A673 (cell line): ENCODE measurements around the gene RAB33B. TPM values are rescaled to one million over a fixed set of nuclear protein-coding genes. Genes with fewer than 3 reads are reported as not detected.
"Not testable (repeated sequence)": the region's sequence is repeated elsewhere in the genome, so short reads cannot be mapped to it uniquely, and the experiment has no call there.

Source experiments
- BruUV-seq: library from RNA; stranded (reverse); fragments of 400-500 nt; replicated peaks from 2 replicates; lab custom pipeline; 2021; lab: Mats Ljungman, UMichigan
- CTCF ChIA-PET: fragments of 300-600 bp; sonication (Branson Sonifier 250); formaldehyde crosslinking; loops from one replicate; lab custom pipeline; 2022; ENCODE audit warnings: antibody characterized with exemption; lab: Charles Lee
- POLR2A ChIA-PET: fragments of 300-600 bp; sonication (Branson Sonifier 250); formaldehyde crosslinking; loops from one replicate; lab custom pipeline; 2022; ENCODE audit warnings: antibody characterized with exemption; ENCODE audit not compliant: low non-redundant PET; lab: Charles Lee
- DNase-seq: peaks from one replicate; pipeline ENCODE4 v3.0.0-alpha.2; 2015; ENCODE audit warnings: low spot score
- H3K27ac ChIP-seq: fragments of 200-600 bp; sonication (generic); 2 replicates; pipeline ENCODE4 v1.5.1; 2016; ENCODE audit warnings: mixed run types, low read depth, mild to moderate bottlenecking, mixed read lengths, antibody characterized with exemption, low read length; ENCODE audit not compliant: poor library complexity, severe bottlenecking
- H3K27me3 ChIP-seq: fragments of 200-600 bp; sonication (generic); replicated peaks from 2 replicates; pipeline ENCODE4 v1.6.1; 2017; ENCODE audit warnings: mixed run types, low read depth, mild to moderate bottlenecking, mixed read lengths, antibody characterized with exemption, low read length; ENCODE audit not compliant: insufficient read depth, poor library complexity
- H3K36me3 ChIP-seq: fragments of 200-600 bp; sonication (generic); 2 replicates; pipeline ENCODE4 v1.6.1; 2016; ENCODE audit warnings: mixed run types, mild to moderate bottlenecking, mixed read lengths, antibody characterized with exemption, low read length; ENCODE audit not compliant: insufficient read depth, poor library complexity, severe bottlenecking
- H3K4me1 ChIP-seq: fragments of 200-600 bp; sonication (generic); 2 replicates; pipeline ENCODE4 v1.6.1; 2017; ENCODE audit warnings: mixed run types, mild to moderate bottlenecking, mixed read lengths, antibody characterized with exemption, low read length; ENCODE audit not compliant: insufficient read depth, poor library complexity, severe bottlenecking
- H3K4me3 ChIP-seq: fragments of 200-600 bp; sonication (generic); 2 replicates; pipeline ENCODE4 v1.5.1; 2016; ENCODE audit warnings: low read depth, mixed run types, mild to moderate bottlenecking, mixed read lengths, low read length; ENCODE audit not compliant: poor library complexity, severe bottlenecking
- H3K9me3 ChIP-seq: fragments of 200-600 bp; sonication (generic); 2 replicates; pipeline ENCODE4 v1.6.1; 2016; ENCODE audit warnings: mixed run types, low read depth, mild to moderate bottlenecking, mixed read lengths, antibody characterized with exemption, low read length; ENCODE audit not compliant: poor library complexity, severe bottlenecking
- EZH2 ChIP-seq: fragments of 200-600 bp; sonication (generic); IDR thresholded peaks from 2 replicates; pipeline ENCODE4 v1.6.1; 2017; ENCODE audit warnings: borderline replicate concordance, low read depth, mild to moderate bottlenecking, mixed read lengths, antibody characterized with exemption, low read length; ENCODE audit not compliant: poor library complexity, severe bottlenecking
- intact Hi-C: fragments of 100-400 bp; cut with micrococcal nuclease; formaldehyde crosslinking; loops from one replicate; pipeline ENCODE4 v1.10.0; 2022; ENCODE audit not compliant: unreplicated experiment
- total RNA-seq: library from RNA; stranded (reverse); gene quantifications from 2 replicates; pipeline ENCODE4 v1.2.3, GENCODE V29; 2021
- TF ChIP-seq, protein P1 (sequence below): fragments of 300-800, 200-600 bp; sonication (generic); conservative IDR thresholded peaks from 2 replicates; pipeline ENCODE4 v1.5.1; 2017; ENCODE audit warnings: low read depth, mild to moderate bottlenecking, antibody characterized with exemption, low read length, moderate library complexity, mixed read lengths

Gene RAB33B
- total RNA-seq, 1 experiment from 2014 or later: 8.5 TPM

DNA sequence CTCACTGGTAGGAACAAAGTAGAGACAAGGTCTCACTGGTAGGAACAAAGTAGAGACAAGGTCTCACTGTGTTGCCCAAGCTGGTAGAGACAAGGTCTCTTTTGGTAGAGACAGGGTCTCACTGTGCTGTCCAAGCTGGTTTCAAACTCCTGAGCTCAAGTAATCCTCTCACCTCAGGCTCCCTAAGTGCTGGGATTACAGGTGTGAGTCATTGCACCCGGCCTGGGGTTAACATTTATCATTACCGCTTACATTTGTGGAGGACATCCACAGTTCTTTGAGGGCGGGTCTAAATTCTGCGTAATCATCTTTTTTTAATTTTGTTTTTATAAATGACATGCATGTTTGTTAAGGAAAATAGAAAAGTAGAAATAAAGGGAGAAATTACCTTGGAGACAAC is 12.0 kb downstream of the RAB33B start:
- no peak for TF ChIP-seq EZH2
- TF ChIP-seq, protein P1, sequence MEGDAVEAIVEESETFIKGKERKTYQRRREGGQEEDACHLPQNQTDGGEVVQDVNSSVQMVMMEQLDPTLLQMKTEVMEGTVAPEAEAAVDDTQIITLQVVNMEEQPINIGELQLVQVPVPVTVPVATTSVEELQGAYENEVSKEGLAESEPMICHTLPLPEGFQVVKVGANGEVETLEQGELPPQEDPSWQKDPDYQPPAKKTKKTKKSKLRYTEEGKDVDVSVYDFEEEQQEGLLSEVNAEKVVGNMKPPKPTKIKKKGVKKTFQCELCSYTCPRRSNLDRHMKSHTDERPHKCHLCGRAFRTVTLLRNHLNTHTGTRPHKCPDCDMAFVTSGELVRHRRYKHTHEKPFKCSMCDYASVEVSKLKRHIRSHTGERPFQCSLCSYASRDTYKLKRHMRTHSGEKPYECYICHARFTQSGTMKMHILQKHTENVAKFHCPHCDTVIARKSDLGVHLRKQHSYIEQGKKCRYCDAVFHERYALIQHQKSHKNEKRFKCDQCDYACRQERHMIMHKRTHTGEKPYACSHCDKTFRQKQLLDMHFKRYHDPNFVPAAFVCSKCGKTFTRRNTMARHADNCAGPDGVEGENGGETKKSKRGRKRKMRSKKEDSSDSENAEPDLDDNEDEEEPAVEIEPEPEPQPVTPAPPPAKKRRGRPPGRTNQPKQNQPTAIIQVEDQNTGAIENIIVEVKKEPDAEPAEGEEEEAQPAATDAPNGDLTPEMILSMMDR: no peak
- H3K27me3 ChIP-seq: no peaks in the 10 kb centered on the region
- no peak for DNase-seq
- H3K4me3 ChIP-seq: no peak overlapping the region
- intact Hi-C loops: no loop called here
- no peaks in the 10 kb centered on the region for H3K4me1 ChIP-seq
- CTCF ChIA-PET: interaction anchor here (0.6 kb wide), 1 partner anchor 138 kb away, joined by 3 read pairs; no protein-coding TSS in a partner anchor
- H3K9me3 ChIP-seq: peaks cover 6% of the 10 kb centered on the region
- POLR2A ChIA-PET: no interaction called here
- no peaks in the 10 kb centered on the region for H3K36me3 ChIP-seq
- H3K27ac ChIP-seq: no peak overlapping the region
- BruUV-seq: no TSS peak

GRCh38 chr4:139468756-139469155 is 14.8 kb downstream of the RAB33B start:
- H3K4me3 ChIP-seq, intact Hi-C loops, CTCF ChIA-PET, H3K9me3 ChIP-seq, H3K27ac ChIP-seq, H3K27me3 ChIP-seq, H3K4me1 ChIP-seq, DNase-seq, POLR2A ChIA-PET, BruUV-seq: not testable (repeated sequence)
- H3K36me3 ChIP-seq: peaks cover 15% of the 10 kb centered on the region

DNA sequence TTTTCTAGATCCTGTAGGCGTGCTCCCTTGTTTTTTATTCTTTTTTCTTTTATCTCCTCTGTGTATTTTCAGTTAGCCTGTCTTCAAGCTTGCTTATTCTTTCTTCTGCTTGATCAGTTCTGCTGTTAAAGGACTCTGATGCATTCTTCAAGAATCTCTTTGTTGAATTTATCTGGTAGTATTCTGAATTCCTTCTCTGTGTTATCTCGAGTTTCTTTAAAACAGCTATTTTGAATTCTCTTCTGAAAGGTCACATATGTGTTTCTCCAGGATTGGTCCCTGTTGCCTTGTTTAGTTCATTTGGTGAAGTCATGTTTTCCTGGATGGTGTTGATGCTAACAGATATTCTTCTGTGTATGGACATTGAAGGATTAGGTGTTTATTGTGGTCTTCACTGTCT is 15.3 kb downstream of the RAB33B start:
- H3K27ac ChIP-seq: no peak overlapping the region
- no peaks in the 10 kb centered on the region for H3K4me1 ChIP-seq
- TF ChIP-seq EZH2: no peak
- TF ChIP-seq, protein P1: no peak
- no peak overlapping the region for H3K4me3 ChIP-seq
- peaks cover 15% of the 10 kb centered on the region for H3K36me3 ChIP-seq
- ChIA-PET POLR2A (no interaction called here), CTCF (no interaction called here)
- H3K9me3 ChIP-seq: peaks cover 6% of the 10 kb centered on the region
- no TSS peak for BruUV-seq
- H3K27me3 ChIP-seq: no peaks in the 10 kb centered on the region
- intact Hi-C loops: no loop called here
- DNase-seq: no peak

- no TSS peak for BruUV-seq
- intact Hi-C loops: no loop called here
- Histone ChIP-seq H3K4me3 (no peak overlapping the region), H3K27me3 (no peaks in the 10 kb centered on the region), H3K4me1 (no peaks in the 10 kb centered on the region), H3K27ac (no peak overlapping the region), H3K9me3 (peaks cover 6% of the 10 kb centered on the region), H3K36me3 (peaks cover 15% of the 10 kb centered on the region)
- DNase-seq: no peak
- no peak for TF ChIP-seq EZH2
- TF ChIP-seq, protein P1: no peak
- ChIA-PET CTCF (no interaction called here), POLR2A (no interaction called here)
Measured at GRCh38 chr4:139469869-139470268, 15.9 kb downstream of the RAB33B start.
